PFSK-1 (cell line): Measurements from ENCODE around the gene CDKN2B.

Experiments
- FOXP2 ChIP-seq: optimal IDR thresholded peaks from 2 replicates; pipeline ENCODE3; 2011; ENCODE audit warnings: borderline replicate concordance, control low read depth, inconsistent platforms; ENCODE audit not compliant: insufficient read depth; ENCODE audit errors: extremely low read length, extremely low read depth
- POLR2AphosphoS5 ChIP-seq: IDR thresholded peaks from 2 replicates; pipeline ENCODE4 v1.6.1; 2012; ENCODE audit warnings: low read depth, mild to moderate bottlenecking, control low read depth, low read length, moderate library complexity
- REST ChIP-seq, 2 experiments: IDR thresholded peaks; 2 replicates each; pipeline versions ENCODE4 v1.6.1 to v1.8.0; 2011 to 2012; ENCODE audit warnings: low read depth in 2 of 2, low read length in 2 of 2, control low read depth in 1 of 2, inconsistent platforms in 1 of 2, mild to moderate bottlenecking in 1 of 2, moderate library complexity in 1 of 2; ENCODE audit not compliant: insufficient read depth in 1 of 2
- SIN3A ChIP-seq: IDR thresholded peaks from 2 replicates; pipeline ENCODE4 v1.6.1; 2012; ENCODE audit warnings: mild to moderate bottlenecking, low read length, moderate library complexity, borderline replicate concordance; ENCODE audit not compliant: insufficient read depth
- TAF1 ChIP-seq: IDR thresholded peaks from 2 replicates; pipeline ENCODE4 v1.6.1; 2012; ENCODE audit warnings: low read length, control low read depth, borderline replicate concordance; ENCODE audit not compliant: insufficient read depth

CDKN2B gene

GRCh38 chr9:21968331-21969010, 40.6 kb downstream of the CDKN2B start:
- no peak for TF ChIP-seq TAF1
- TF ChIP-seq REST (IDR thresholded peaks at IDR 0.05; ENCODE audit: insufficient read depth in 1 of 2, low read depth in 2 of 2, low read length in 2 of 2) = no peak
- TF ChIP-seq POLR2AphosphoS5 = no peak
- no peak for TF ChIP-seq SIN3A
- no peak for TF ChIP-seq FOXP2

DNA sequence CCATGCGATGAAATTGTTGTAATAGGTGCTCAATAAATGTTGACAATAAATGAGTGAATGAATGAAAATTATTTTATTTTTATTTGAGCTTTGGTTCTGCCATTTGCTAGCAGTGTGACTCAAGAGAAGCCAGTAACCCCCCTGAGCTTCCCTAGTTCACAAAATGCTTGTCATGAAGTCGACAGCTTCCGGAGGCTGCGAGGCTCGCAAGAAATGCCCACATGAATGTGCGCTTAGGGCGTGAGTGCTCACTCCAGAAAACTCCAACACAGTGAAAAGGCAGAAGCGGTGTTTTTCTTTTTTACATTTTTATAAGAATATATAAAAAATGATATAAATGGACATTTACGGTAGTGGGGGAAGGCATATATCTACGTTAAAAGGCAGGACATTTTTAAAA, 41.4 kb downstream of the CDKN2B start:
- TF ChIP-seq FOXP2 (no peak), SIN3A (no peak), POLR2AphosphoS5 (no peak), TAF1 (no peak), REST (IDR thresholded peaks at IDR 0.05; ENCODE audit: insufficient read depth in 1 of 2, low read depth in 2 of 2, low read length in 2 of 2) (no peak)

DNA sequence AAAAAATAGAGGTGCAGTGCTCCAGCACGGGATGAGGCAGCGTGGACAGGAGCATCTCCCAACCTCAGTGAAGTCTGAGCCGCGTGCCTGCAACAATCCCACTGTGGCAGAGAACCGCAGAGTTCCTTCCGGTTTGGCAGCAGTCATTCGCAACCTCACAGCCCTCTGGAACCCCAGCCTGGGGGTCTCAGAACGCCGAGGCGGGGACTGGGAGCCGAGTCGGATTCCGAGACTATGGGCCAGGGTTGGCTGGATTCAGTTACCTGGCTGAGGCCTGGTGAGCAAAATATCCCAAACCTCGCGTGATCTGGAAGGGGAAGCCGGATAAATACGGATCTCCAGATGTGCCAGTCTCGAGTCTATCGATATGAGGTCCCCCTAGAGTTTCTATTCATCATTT, 41.9 kb downstream of the CDKN2B start:
- TF ChIP-seq TAF1 = no peak
- no peak for TF ChIP-seq SIN3A
- no peak for TF ChIP-seq FOXP2
- no peak for TF ChIP-seq POLR2AphosphoS5
- TF ChIP-seq REST (IDR thresholded peaks at IDR 0.05; ENCODE audit: insufficient read depth in 1 of 2, low read depth in 2 of 2, low read length in 2 of 2) = no peak

DNA sequence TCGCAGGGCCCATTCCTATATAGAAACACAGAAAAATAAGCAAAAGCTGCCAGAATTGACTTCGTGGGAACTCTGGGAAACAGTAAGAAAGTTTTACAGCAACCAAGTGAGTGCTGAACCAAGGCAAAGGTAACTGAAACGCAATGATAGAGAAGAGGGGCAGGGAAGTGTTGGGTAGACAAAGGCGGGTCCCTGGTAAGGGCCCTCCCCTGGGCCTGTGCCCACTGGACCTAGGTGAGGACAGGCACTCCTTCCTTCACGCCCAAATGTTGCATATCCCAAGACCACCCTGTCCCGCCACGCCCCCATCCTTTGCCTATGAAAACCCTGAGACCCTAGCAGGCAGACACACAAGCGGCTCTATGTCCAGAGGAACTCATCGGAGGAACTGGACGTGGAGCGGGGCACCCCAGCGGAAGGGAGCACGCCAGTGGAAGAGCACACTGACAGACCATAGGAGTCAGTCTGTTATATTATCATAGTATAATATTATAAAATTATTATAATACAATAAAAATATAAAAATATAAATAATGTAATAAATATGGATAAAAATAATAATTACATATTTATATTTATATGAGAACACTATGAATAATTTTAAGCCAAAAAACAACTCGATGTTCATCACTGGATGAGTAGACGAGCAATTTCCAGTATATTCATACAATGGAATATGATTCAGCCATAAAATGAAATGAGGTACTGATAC, 42.8 kb downstream of the CDKN2B start:
- TF ChIP-seq SIN3A = no peak
- no peak for TF ChIP-seq FOXP2
- no peak for TF ChIP-seq REST (IDR thresholded peaks at IDR 0.05; ENCODE audit: insufficient read depth in 1 of 2, low read depth in 2 of 2, low read length in 2 of 2)
- no peak for TF ChIP-seq POLR2AphosphoS5
- no peak for TF ChIP-seq TAF1
